Brain microvascular endothelial cell (primary cell): ENCODE measurements around the gene NACC2.

Source experiments
- DNase-seq: peaks from one replicate; pipeline ENCODE4 v3.0.0-alpha.2; 2020
- H3K27ac ChIP-seq: fragments of 250-450 bp; sonication (Bioruptor Pico); 2 replicates; pipeline ENCODE4 v1.5.1; 2020; ENCODE audit warnings: mild to moderate bottlenecking, moderate library complexity
- H3K27me3 ChIP-seq: fragments of 250-450 bp; sonication (Bioruptor Pico); replicated peaks from 2 replicates; pipeline ENCODE4 v1.5.1; 2020; ENCODE audit warnings: mild to moderate bottlenecking
- H3K36me3 ChIP-seq: fragments of 250-450 bp; sonication (Bioruptor Pico); replicated peaks from 2 replicates; pipeline ENCODE4 v1.5.1; 2020; ENCODE audit warnings: mild to moderate bottlenecking
- H3K4me3 ChIP-seq: 2 replicates; pipeline ENCODE4 v1.5.1; 2011; ENCODE audit warnings: low read depth, mild to moderate bottlenecking, control low read depth, low read length, moderate library complexity
- CTCF ChIP-seq: IDR thresholded peaks from 2 replicates; pipeline ENCODE4 v1.5.1; 2011; ENCODE audit warnings: low read depth, mild to moderate bottlenecking, moderate library complexity, low read length, control low read depth, inconsistent platforms; ENCODE audit errors: missing control alignments
- in situ Hi-C: cut with HindIII; loops from 2 replicates; pipeline ENCODE4 v1.10.0; 2017; ENCODE audit warnings: low sequenced_read_pairs, low pct_ligation_motif_present

NACC2 gene

GRCh38 chr9:135986605-135987004, 108.5 kb downstream of the NACC2 start:
- H3K27me3 ChIP-seq: peaks cover 4% of the 10 kb centered on the region
- no peak overlapping the region for H3K4me3 ChIP-seq
- H3K36me3 ChIP-seq: no peaks in the 10 kb centered on the region
- DNase-seq: no peak
- H3K27ac ChIP-seq: no peak overlapping the region
- no peak for TF ChIP-seq CTCF
- in situ Hi-C loops: no loop called here

- TF ChIP-seq CTCF: no peak
- in situ Hi-C loops: no loop called here
- H3K27me3 ChIP-seq: peaks cover 4% of the 10 kb centered on the region
- no peak overlapping the region for H3K27ac ChIP-seq
- H3K36me3 ChIP-seq: no peaks in the 10 kb centered on the region
- DNase-seq: no peak
- no peak overlapping the region for H3K4me3 ChIP-seq
Measured at GRCh38 chr9:135985889-135986288, 109.2 kb downstream of the NACC2 start.

DNA sequence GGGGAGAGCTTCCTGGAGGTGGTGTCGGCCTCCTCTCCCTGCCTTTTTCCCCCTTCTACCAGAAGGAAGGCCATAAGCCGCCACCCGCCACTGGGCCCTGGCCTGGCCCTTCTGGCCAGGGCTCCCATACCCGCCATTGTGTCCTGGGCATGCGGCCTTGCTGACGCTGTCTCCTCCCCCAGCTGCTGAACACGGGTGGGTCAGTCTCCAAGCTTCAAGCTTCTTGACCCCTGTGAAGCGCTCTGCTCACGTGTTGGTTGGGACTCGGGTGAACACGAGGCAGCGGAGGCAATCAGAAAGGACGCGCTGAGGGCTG, 109.7 kb downstream of the NACC2 start:
- H3K27me3 ChIP-seq: peaks cover 4% of the 10 kb centered on the region
- no peak for TF ChIP-seq CTCF
- no peaks in the 10 kb centered on the region for H3K36me3 ChIP-seq
- H3K4me3 ChIP-seq: no peak overlapping the region
- in situ Hi-C loops: no loop called here
- DNase-seq: no peak
- no peak overlapping the region for H3K27ac ChIP-seq

DNA sequence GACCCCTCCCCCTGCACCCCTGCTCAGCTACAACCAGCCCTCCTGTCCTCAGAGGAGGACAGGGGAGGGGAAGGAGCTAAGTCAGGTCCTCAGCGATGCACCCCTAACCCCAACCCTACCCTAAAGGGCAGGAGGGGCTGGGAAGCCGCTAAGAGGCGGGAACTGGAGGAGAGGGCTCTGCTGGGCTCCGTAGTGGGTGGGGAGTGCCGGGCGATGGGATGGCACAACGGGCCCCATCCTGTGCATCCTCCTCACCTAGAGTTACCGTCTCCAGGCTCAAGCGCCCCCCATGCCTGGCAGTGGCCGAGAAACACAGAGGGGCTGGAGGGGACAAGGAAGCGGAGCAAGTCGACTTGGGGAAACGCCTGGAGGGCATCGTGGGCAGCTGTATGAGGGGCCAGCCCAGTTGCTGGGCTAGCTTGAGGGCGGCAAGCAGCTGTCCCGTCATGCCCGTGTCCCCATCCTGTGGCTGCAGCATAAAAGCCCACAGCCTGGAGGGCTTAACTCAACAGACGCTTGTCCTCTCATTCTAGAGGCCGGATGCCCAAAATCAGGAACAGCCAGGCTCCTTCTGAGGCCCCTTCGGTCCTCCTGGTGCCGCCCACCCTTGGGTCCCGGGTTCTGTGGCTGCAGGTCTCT, 110.9 kb downstream of the NACC2 start:
- no peak for TF ChIP-seq CTCF
- Histone ChIP-seq H3K27ac (no peak overlapping the region), H3K27me3 (peaks cover 2% of the 10 kb centered on the region), H3K4me3 (no peak overlapping the region), H3K36me3 (no peaks in the 10 kb centered on the region)
- in situ Hi-C loops: no loop called here
- DNase-seq: no peak

DNA sequence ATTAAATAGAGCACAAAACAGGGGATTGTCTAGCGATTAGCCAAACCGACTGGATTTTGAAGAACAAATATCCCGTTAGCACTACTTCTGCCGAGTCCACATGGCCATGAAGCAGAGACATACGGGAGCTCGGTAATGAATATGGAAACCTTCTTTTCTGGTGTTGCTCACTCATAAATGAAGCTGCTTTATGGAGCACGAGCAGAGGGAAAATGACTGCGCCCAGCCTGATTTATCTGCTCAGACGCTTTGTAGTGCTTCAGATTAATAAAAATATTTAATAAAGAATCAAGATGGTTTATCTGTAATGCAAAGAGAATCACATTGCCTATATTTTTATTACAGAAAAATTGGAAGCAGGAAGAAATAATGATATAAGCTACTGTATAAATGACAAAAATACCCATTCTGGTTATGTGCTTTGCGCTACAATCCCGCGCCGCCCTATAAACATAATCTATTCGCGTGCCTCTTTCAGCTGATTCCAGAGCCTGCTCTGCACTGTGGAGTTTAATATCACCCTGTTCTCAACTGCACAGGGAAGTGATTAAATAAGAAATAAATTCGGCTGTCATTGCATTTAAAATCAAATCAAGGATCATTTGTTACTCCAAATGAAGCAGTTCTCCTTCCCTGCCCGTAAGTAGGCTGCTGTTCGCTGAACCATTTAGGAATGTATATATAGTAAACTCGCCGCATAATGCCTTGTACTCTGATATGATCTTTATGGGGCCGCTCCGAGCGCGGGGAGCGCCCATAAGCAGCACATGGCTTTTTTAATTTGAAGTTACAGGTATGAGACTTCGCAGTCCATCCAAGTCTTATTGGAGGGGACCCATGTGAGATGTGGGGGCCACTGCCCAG, 111.6 kb downstream of the NACC2 start:
- no peak for DNase-seq
- Histone ChIP-seq H3K4me3 (no peak overlapping the region), H3K27ac (no peak overlapping the region), H3K36me3 (no peaks in the 10 kb centered on the region), H3K27me3 (peaks cover 6% of the 10 kb centered on the region)
- no peak for TF ChIP-seq CTCF
- in situ Hi-C loops: no loop called here
